Activated naive CD4-positive, alpha-beta T cell treated with Interleukin-2 at 50 U/mL for 16 hours (primary cell): ENCODE measurements around the gene FUT7.

Experiments
- DNase-seq: peaks from one replicate; pipeline ENCODE4 v3.0.0-alpha.2; 2020

The FUT7 gene

GRCh38 chr9:137031904-137032640 is at the start of gene FUT7:
Gene FUT7, minus strand, starts transcription at chr9:137032088. Its CDS starts 97 bp downstream, at chr9:137031991.
- DNase-seq = peak; percentile 60

GRCh38 chr9:137080260-137081122 is 48.6 kb upstream of the FUT7 start:
- DNase-seq = no peak

- no peak for DNase-seq
Observed at GRCh38 chr9:137079401-137079787, 47.5 kb upstream of the FUT7 start.

- no peak for DNase-seq
Observed at GRCh38 chr9:137078701-137079400, 47.0 kb upstream of the FUT7 start.

- DNase-seq = peak; percentile 27
Observed at GRCh38 chr9:137077758-137078693, 46.1 kb upstream of the FUT7 start.

GRCh38 chr9:137077010-137077747 is 45.3 kb upstream of the FUT7 start, which contains the start of gene UAP1L1:
Gene UAP1L1, plus strand, starts transcription at chr9:137077517. Its CDS starts 16 bp downstream, at chr9:137077533.
- DNase-seq = peak; percentile 41

GRCh38 chr9:137076636-137077009 is 44.7 kb upstream of the FUT7 start:
- no peak for DNase-seq

- no peak for DNase-seq
Observed at GRCh38 chr9:137075275-137075775, 43.4 kb upstream of the FUT7 start.

- DNase-seq = no peak
Observed at GRCh38 chr9:137074657-137075274, 42.9 kb upstream of the FUT7 start.

GRCh38 chr9:137073992-137074399 is 42.1 kb upstream of the FUT7 start:
- DNase-seq = no peak

GRCh38 chr9:137071282-137071681 is 39.4 kb upstream of the FUT7 start:
- no peak for DNase-seq

- no peak for DNase-seq
Observed at GRCh38 chr9:137070906-137071275, 39.0 kb upstream of the FUT7 start.

- peak; percentile 87 for DNase-seq
Observed at GRCh38 chr9:137070201-137070905, 38.5 kb upstream of the FUT7 start, which contains the start of gene SAPCD2. Gene SAPCD2, minus strand, starts transcription at chr9:137070557. Its CDS starts 97 bp downstream, at chr9:137070460.

- no peak for DNase-seq
Observed at GRCh38 chr9:137069508-137070091, 37.7 kb upstream of the FUT7 start.

GRCh38 chr9:137068539-137069507 is 36.9 kb upstream of the FUT7 start:
- DNase-seq = no peak

GRCh38 chr9:137067860-137068538 is 36.1 kb upstream of the FUT7 start:
- DNase-seq = peak; percentile 87

- no peak for DNase-seq
Observed at GRCh38 chr9:137066096-137066861, 34.4 kb upstream of the FUT7 start.
